Inflammatory macrophage (primary cell): ENCODE data around the gene RNF168.
A peak's percentile ranks its signal among the peaks of the same experiment; 100 is the strongest.
"Not testable (repeated sequence)": the region's sequence is repeated elsewhere in the genome, so short reads cannot be mapped to it uniquely, and the experiment has no call there.

ENCODE experiments used
- DNase-seq, 2 donors: peaks; one replicate each; pipeline ENCODE4 v3.0.0-alpha.2; 2020 to 2022

The RNF168 gene

GRCh38 chr3:196463478-196463756 is 40.2 kb downstream of the RNF168 start:
- no peak for DNase-seq

- DNase-seq, result not testable (repeated sequence)
These were observed 40.7 kb downstream of the RNF168 start for GRCh38 chr3:196462680-196463477.

- DNase-seq, result peak; percentile 10 to 15
These were observed 45.5 kb downstream of the RNF168 start for GRCh38 chr3:196458063-196458462.

GRCh38 chr3:196457470-196457869 is 46.1 kb downstream of the RNF168 start:
- peak; percentile 49 to 77 for DNase-seq

GRCh38 chr3:196454935-196455334 is 48.6 kb downstream of the RNF168 start:
- no peak for DNase-seq

GRCh38 chr3:196445391-196445790 is 58.2 kb downstream of the RNF168 start:
- peak in 1 of 2 donors; percentile 58 for DNase-seq

GRCh38 chr3:196444500-196444894 is 59.1 kb downstream of the RNF168 start:
- DNase-seq, result no peak

GRCh38 chr3:196440696-196441095 is 62.9 kb downstream of the RNF168 start:
- no peak for DNase-seq

GRCh38 chr3:196440041-196440537 is 63.5 kb downstream of the RNF168 start:
- no peak for DNase-seq

GRCh38 chr3:196432137-196432879 is 71.3 kb downstream of the RNF168 start, which contains the start of gene UBXN7:
TSS of gene UBXN7 (minus strand) at chr3:196432427. CDS start at chr3:196432399, 28 bp downstream.
- peak; percentile 95 for DNase-seq

- peak; percentile 40 to 47 for DNase-seq
These were observed 72.1 kb downstream of the RNF168 start for GRCh38 chr3:196431181-196432136.

- DNase-seq, result no peak
These were observed 75.5 kb downstream of the RNF168 start for GRCh38 chr3:196428041-196428440.

GRCh38 chr3:196424421-196424820 is 79.1 kb downstream of the RNF168 start:
- not testable (repeated sequence) for DNase-seq

GRCh38 chr3:196423044-196423781 is 80.4 kb downstream of the RNF168 start:
- DNase-seq, result no peak

- not testable (repeated sequence) for DNase-seq
These were observed 81.9 kb downstream of the RNF168 start for GRCh38 chr3:196421668-196422067.

GRCh38 chr3:196419386-196419785 is 84.2 kb downstream of the RNF168 start:
- no peak for DNase-seq
